Thyroid gland (tissue), 4 donors: Measurements from ENCODE around the gene PRMT7.

Experiments
- POLR2A ChIP-seq, 2 donors: fragments of 450-650 bp; IDR thresholded peaks; one replicate each; pipeline ENCODE4 v1.6.1; 2017; ENCODE audit warnings: antibody characterized with exemption in 2 of 2, mild to moderate bottlenecking in 2 of 2, moderate library complexity in 1 of 2
- TF ChIP-seq, protein P1 (sequence below), 6 experiments: fragments of 200-600 bp in 3 of 6; fragments of 450-650 bp in 3 of 6; sonication (generic) in 3 of 6; IDR thresholded peaks; one replicate each; pipeline ENCODE4 v1.5.1; 2016 to 2019; ENCODE audit warnings: antibody characterized with exemption in 6 of 6, mild to moderate bottlenecking in 2 of 6, inconsistent platforms in 1 of 6, moderate library complexity in 1 of 6

DNA sequence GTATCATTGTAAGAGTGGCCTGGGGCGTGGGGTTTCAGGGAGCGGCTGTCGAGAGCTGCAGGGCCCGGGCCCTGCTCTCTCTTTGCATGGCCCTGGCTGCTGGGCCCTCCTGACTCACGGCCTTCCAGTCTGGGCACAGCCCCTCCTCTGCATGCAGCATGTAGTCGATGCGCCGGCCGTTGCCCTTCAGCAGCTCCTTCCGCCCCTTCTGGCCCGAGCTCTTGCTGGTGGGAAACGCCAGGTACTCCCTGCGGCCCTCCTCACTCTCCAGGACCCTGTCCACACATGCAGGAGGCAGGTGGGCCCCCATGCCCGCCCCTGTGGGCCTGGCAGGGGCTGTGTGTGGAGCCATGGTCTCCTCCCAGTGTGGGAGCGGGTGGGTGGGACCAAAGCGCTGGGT is 50.7 kb downstream of the PRMT7 start:
- TF ChIP-seq POLR2A (IDR thresholded peaks at IDR 0.05), result no peak
- TF ChIP-seq, protein P1, sequence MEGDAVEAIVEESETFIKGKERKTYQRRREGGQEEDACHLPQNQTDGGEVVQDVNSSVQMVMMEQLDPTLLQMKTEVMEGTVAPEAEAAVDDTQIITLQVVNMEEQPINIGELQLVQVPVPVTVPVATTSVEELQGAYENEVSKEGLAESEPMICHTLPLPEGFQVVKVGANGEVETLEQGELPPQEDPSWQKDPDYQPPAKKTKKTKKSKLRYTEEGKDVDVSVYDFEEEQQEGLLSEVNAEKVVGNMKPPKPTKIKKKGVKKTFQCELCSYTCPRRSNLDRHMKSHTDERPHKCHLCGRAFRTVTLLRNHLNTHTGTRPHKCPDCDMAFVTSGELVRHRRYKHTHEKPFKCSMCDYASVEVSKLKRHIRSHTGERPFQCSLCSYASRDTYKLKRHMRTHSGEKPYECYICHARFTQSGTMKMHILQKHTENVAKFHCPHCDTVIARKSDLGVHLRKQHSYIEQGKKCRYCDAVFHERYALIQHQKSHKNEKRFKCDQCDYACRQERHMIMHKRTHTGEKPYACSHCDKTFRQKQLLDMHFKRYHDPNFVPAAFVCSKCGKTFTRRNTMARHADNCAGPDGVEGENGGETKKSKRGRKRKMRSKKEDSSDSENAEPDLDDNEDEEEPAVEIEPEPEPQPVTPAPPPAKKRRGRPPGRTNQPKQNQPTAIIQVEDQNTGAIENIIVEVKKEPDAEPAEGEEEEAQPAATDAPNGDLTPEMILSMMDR (IDR thresholded peaks at IDR 0.05), result no peak
